Endothelial cell of umbilical vein (primary cell): ENCODE data around the gene MINAR1.

ENCODE experiments used
- EZH2 ChIP-seq: IDR thresholded peaks from 2 replicates; pipeline ENCODE4 v1.6.1; 2012; ENCODE audit warnings: borderline replicate concordance, low read depth, mild to moderate bottlenecking, moderate library complexity, low read length, inconsistent platforms; ENCODE audit not compliant: severe bottlenecking
- JUN ChIP-seq: IDR thresholded peaks from 2 replicates; pipeline ENCODE4 v1.6.1; 2011; ENCODE audit warnings: borderline replicate concordance, low read depth; ENCODE audit not compliant: insufficient read length, insufficient read depth
- MYC ChIP-seq: IDR thresholded peaks from one replicate; pipeline ENCODE4 v1.6.1; 2011; ENCODE audit warnings: mild to moderate bottlenecking, low read depth, low read length
- POLR2A ChIP-seq: IDR thresholded peaks from 2 replicates; pipeline ENCODE4 v1.6.1; 2012; ENCODE audit warnings: low read depth, mild to moderate bottlenecking, control low read depth, low read length
- POLR2AphosphoS5 ChIP-seq: IDR thresholded peaks from 2 replicates; pipeline ENCODE4 v1.6.1; 2012; ENCODE audit warnings: low read depth, mild to moderate bottlenecking, control low read depth, low read length, moderate library complexity; ENCODE audit not compliant: insufficient read depth
- TF ChIP-seq, protein P1 (sequence below), 2 donors: IDR thresholded peaks; 1 replicate in 1 of 2; 2 replicates in 1 of 2; pipeline ENCODE4 v1.5.1; 2011; ENCODE audit warnings: low read length in 2 of 2, mild to moderate bottlenecking in 2 of 2, moderate library complexity in 2 of 2, control low read depth in 1 of 2, inconsistent platforms in 1 of 2, low read depth in 1 of 2; ENCODE audit not compliant: insufficient read depth in 1 of 2; ENCODE audit errors: extremely low read depth in 1 of 2
- TF ChIP-seq, protein P2 (sequence below): IDR thresholded peaks from 2 replicates; pipeline ENCODE4 v1.6.1; 2011; ENCODE audit not compliant: insufficient read depth, insufficient read length

DNA sequence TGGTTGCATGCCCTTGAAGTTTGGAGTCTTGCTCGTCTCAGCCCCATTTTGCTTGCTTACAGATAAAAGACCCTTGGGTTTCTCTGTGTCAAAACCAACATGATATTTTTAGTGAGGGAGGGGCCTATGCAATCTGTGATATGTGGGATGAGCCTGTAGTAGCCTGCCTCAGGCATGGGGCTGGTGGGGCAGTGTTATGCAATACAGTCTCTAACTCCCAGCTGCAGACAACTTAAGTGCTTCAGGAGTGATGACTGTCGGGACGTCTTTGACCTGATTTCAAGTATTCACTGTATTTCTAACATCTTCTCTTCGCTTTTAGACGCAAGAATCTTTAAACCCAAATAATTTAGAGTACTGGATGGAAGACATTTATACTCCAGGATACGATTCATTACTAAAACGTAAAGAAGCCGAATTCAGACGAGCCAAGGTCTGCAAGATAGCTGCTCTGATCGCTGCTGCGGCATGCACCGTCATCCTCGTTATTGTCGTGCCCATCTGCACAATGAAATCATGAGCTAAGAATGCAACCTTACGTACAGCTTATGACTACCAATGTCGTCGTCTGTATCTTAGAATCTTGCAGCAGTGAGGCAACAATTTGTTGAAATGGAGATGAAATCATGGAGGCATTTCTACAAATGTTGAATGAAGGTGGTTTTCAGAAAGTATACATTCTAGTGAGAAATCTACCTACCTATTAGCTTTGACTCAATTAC, 35.9 kb downstream of the MINAR1 start:
- TF ChIP-seq, protein P1, sequence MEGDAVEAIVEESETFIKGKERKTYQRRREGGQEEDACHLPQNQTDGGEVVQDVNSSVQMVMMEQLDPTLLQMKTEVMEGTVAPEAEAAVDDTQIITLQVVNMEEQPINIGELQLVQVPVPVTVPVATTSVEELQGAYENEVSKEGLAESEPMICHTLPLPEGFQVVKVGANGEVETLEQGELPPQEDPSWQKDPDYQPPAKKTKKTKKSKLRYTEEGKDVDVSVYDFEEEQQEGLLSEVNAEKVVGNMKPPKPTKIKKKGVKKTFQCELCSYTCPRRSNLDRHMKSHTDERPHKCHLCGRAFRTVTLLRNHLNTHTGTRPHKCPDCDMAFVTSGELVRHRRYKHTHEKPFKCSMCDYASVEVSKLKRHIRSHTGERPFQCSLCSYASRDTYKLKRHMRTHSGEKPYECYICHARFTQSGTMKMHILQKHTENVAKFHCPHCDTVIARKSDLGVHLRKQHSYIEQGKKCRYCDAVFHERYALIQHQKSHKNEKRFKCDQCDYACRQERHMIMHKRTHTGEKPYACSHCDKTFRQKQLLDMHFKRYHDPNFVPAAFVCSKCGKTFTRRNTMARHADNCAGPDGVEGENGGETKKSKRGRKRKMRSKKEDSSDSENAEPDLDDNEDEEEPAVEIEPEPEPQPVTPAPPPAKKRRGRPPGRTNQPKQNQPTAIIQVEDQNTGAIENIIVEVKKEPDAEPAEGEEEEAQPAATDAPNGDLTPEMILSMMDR (IDR thresholded peaks at IDR 0.05; ENCODE audit: extremely low read depth in 1 of 2, insufficient read depth in 1 of 2, low read depth in 1 of 2, low read length in 2 of 2) = no peak
- TF ChIP-seq EZH2 (no peak), POLR2A (no peak), MYC (no peak), JUN (no peak), POLR2AphosphoS5 (no peak)
- TF ChIP-seq, protein P2, sequence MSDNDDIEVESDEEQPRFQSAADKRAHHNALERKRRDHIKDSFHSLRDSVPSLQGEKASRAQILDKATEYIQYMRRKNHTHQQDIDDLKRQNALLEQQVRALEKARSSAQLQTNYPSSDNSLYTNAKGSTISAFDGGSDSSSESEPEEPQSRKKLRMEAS = no peak
